Thyroid gland (tissue), 4 donors: ENCODE measurements around the gene KRTAP29-1.

Experiments used
- CTCF ChIP-seq, 6 experiments: fragments of 200-600 bp in 3 of 6; fragments of 450-650 bp in 3 of 6; sonication (generic) in 3 of 6; IDR thresholded peaks; one replicate each; pipeline ENCODE4 v1.5.1; 2016 to 2019; ENCODE audit warnings: antibody characterized with exemption in 6 of 6, mild to moderate bottlenecking in 2 of 6, inconsistent platforms in 1 of 6, moderate library complexity in 1 of 6
- POLR2A ChIP-seq, 2 donors: fragments of 450-650 bp; IDR thresholded peaks; one replicate each; pipeline ENCODE4 v1.6.1; 2017; ENCODE audit warnings: antibody characterized with exemption in 2 of 2, mild to moderate bottlenecking in 2 of 2, moderate library complexity in 1 of 2

DNA sequence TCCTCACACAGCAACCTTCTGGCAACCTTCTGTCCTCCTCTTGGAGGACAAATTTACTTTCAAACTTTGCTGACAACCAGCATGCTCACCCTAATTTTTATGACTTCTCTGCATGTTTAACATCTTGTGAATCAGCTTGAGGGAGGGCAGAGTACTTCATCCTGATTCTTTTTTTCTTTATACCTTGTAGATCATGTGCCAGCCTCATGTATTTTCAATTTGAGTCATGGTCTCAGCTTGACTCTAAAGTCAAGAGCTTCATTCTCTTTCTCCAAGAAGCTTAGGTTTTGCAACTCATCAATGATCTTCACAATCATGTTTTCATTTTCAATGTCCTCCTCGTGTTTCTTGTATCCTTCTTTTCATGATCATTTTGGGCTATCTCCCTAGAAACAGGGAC lies 30.8 kb downstream of the KRTAP29-1 start:
- TF ChIP-seq CTCF (IDR thresholded peaks at IDR 0.05) (no peak), POLR2A (IDR thresholded peaks at IDR 0.05) (no peak)
